ENCODE measurements around the gene PFKP. TPM values are rescaled to one million over a fixed set of nuclear protein-coding genes. Genes with fewer than 3 reads are reported as not detected.

Gene PFKP
- total RNA-seq: 10 to 100 TPM; 22.4 to 45.4 (median 29.1) TPM

DNA sequence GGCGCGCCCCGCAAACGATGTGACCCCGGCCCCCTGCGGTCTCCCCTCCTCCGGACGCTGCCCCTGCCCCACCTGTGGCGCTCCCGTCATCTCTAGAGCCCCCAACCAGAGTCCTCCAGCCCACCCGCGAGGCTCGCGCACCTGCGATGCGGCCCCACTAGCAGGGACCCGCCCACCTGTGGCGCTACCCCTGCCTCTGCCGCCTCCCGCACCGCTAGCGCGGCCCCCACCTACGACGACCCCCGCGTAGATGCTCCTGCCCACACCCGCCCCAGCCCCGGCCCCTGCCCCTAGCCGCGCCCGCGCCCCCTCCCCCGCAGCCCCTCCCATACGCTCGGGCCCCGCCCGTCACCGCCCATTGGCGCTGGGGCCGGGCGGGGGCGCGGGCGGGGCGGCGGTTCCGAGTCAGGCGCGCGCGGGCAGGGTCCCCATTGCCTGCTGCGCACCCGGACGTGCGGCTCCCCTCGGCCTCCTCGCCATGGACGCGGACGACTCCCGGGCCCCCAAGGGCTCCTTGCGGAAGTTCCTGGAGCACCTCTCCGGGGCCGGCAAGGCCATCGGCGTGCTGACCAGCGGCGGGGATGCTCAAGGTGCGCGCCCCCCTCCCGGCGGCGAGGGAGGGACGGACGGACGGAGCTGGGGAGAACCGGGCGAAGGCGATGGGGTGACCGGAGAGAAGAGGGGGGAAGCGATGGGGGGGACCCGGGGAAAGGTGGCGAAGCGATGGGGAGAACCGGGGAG lies at the start of gene PFKP:
Gene PFKP (plus strand): TSS at position 431 of the 741 bp plus-strand sequence. CDS start 48 bp downstream, at position 479.
- Histone ChIP-seq H3K27ac (peak within 1 kb of the TSS; percentile 65 to 83 (median 69)), H3K4me1 (peaks cover 0 to 30% (median 15%) of the 10 kb centered on the region in 4 donors), H3K9me3 (no peaks in the 10 kb centered on the region), H3K4me3 (peak within 1 kb of the TSS; percentile 61 to 88 (median 84)), H3K36me3 (no peaks in the 10 kb centered on the region), H3K27me3 (peaks cover 0 to 9% of the 10 kb centered on the region in 2 donors)
- DNase-seq (ENCODE audit: low spot score in 2 of 2): no peak
- 1% methylated on average over 70 of the region's 86 CpGs; no CpG with 5 or more reads in 1 of the 2 donors for WGBS, 2 donors
- TF ChIP-seq EP300 (IDR thresholded peaks at IDR 0.05) (peak in 1 of 2 donors; percentile 49), CTCF (IDR thresholded peaks at IDR 0.05) (no peak), POLR2A (IDR thresholded peaks at IDR 0.05) (peak in 1 of 2 donors; percentile 59)

GRCh38 chr10:3018247-3018646 lies 49.1 kb upstream of the PFKP start:
- Histone ChIP-seq H3K27me3 (no peaks in the 10 kb centered on the region), H3K4me1 (peaks cover 0 to 4% (median 0%) of the 10 kb centered on the region in 4 donors), H3K4me3 (no peak overlapping the region), H3K27ac (no peak overlapping the region), H3K36me3 (no peaks in the 10 kb centered on the region), H3K9me3 (peaks cover 0 to 4% (median 0%) of the 10 kb centered on the region in 4 donors)
- DNase-seq (ENCODE audit: low spot score in 2 of 2): no peak
- TF ChIP-seq POLR2A (IDR thresholded peaks at IDR 0.05) (no peak), CTCF (IDR thresholded peaks at IDR 0.05) (no peak), EP300 (IDR thresholded peaks at IDR 0.05) (no peak)
- 87 to 95% methylated on average over 4 of the region's 4 CpGs for WGBS, 2 donors

DNA sequence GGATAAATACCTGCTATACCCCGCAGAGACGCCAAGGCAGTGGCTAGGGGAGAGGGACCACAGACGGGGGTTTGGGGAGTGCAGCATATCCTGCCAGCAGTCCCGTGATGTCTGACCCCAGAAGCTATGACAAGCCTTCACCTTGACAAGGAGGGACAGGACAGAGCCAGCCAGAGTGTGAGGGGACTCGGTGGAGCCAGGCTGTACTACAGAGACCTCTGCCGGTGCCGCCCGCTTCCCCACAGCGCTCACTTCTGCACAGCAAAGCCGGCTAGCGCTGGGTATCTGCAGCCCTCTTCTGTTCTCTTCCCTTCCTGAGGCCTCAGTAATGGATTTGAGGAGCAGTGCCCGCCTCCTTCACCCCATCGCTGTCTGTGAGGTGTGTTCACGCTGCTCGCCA lies 47.0 kb upstream of the PFKP start:
- Histone ChIP-seq H3K4me1 (no peaks in the 10 kb centered on the region), H3K27me3 (peaks cover 0 to 6% of the 10 kb centered on the region in 2 donors), H3K36me3 (no peaks in the 10 kb centered on the region), H3K9me3 (peaks cover 0 to 6% (median 0%) of the 10 kb centered on the region in 4 donors), H3K27ac (no peak overlapping the region), H3K4me3 (no peak overlapping the region)
- TF ChIP-seq EP300 (IDR thresholded peaks at IDR 0.05): no peak
- TF ChIP-seq POLR2A (IDR thresholded peaks at IDR 0.05): no peak
- no peak for TF ChIP-seq CTCF (IDR thresholded peaks at IDR 0.05)
- WGBS, 2 donors: 90 to 95% methylated on average over 15 of the region's 15 CpGs
- no peak for DNase-seq (ENCODE audit: low spot score in 2 of 2)

DNA sequence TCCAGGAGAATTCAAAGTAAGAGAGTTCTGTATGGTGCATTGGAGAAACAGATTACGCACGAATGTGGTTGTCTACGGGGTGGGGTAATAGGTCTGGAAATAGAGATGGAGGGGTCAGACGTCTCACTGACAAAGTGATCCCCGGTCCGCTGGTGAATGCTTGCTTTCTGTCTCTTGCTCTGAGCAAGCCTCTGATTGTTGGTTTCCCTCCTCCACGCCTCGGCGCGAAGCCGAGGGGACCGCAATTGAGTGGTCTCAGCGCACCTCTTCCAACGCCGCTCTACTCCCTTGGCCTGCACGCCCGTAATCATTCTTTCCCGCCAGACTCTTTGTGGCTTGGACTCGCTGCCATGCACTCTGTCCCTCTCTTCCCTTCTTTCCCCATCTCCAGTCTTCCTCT lies 46.5 kb upstream of the PFKP start:
- Histone ChIP-seq H3K4me1 (no peaks in the 10 kb centered on the region), H3K9me3 (peaks cover 0 to 6% (median 0%) of the 10 kb centered on the region in 4 donors), H3K4me3 (no peak overlapping the region), H3K27me3 (peaks cover 0 to 6% of the 10 kb centered on the region in 2 donors), H3K27ac (no peak overlapping the region), H3K36me3 (no peaks in the 10 kb centered on the region)
- no peak for DNase-seq (ENCODE audit: low spot score in 2 of 2)
- 95% methylated on average over 19 of the region's 19 CpGs for WGBS, 2 donors
- no peak for TF ChIP-seq CTCF (IDR thresholded peaks at IDR 0.05)
- TF ChIP-seq POLR2A (IDR thresholded peaks at IDR 0.05): no peak
- no peak for TF ChIP-seq EP300 (IDR thresholded peaks at IDR 0.05)

- no peaks in the 10 kb centered on the region for H3K36me3 ChIP-seq
- no peak for DNase-seq (ENCODE audit: low spot score in 2 of 2)
- TF ChIP-seq POLR2A (IDR thresholded peaks at IDR 0.05) (no peak), CTCF (IDR thresholded peaks at IDR 0.05) (no peak), EP300 (IDR thresholded peaks at IDR 0.05) (no peak)
- peaks cover 0 to 6% of the 10 kb centered on the region in 2 donors for H3K27me3 ChIP-seq
- no peaks in the 10 kb centered on the region for H3K4me1 ChIP-seq
- peaks cover 0 to 6% (median 0%) of the 10 kb centered on the region in 4 donors for H3K9me3 ChIP-seq
- WGBS, 2 donors: 61 to 66% methylated on average over 3 of the region's 3 CpGs
- no peak overlapping the region for H3K4me3 ChIP-seq
- no peak overlapping the region for H3K27ac ChIP-seq
These were observed 45.3 kb upstream of the PFKP start for GRCh38 chr10:3022027-3022426.
